Amniotic epithelial cell (primary cell): ENCODE data around the gene IDH3B.
"Not testable (repeated sequence)": the region's sequence is repeated elsewhere in the genome, so short reads cannot be mapped to it uniquely, and the experiment has no call there.

ENCODE experiments used
- DNase-seq: peaks from one replicate; pipeline ENCODE4 v3.0.0-alpha.2; 2010; ENCODE audit warnings: low read depth

The IDH3B gene

GRCh38 chr20:2663887-2664719, at the start of gene IDH3B:
Gene IDH3B, minus strand, starts transcription at chr20:2664216. Its CDS starts 28 bp downstream, at chr20:2664188.
- peak; percentile 96 for DNase-seq

DNA sequence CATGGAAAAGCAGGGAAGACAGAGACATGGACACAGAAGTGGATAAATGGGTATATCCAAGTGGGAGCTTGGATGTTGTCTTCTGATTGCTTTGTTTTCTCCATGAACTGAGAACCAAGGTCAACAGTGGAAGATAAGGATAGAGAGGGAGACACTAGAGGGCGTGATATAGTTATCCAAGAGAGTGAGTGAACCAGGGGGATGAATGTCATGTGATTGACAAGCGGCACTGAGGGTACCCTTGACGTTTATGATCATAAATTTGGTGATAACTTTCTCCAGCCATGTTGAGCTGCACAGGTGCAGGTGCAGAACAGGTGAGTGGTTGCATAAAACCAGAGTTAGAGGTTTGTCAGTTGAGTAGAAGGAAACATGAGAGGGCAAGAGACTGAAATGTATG, 49.3 kb upstream of the IDH3B start:
- DNase-seq, result no peak

DNA sequence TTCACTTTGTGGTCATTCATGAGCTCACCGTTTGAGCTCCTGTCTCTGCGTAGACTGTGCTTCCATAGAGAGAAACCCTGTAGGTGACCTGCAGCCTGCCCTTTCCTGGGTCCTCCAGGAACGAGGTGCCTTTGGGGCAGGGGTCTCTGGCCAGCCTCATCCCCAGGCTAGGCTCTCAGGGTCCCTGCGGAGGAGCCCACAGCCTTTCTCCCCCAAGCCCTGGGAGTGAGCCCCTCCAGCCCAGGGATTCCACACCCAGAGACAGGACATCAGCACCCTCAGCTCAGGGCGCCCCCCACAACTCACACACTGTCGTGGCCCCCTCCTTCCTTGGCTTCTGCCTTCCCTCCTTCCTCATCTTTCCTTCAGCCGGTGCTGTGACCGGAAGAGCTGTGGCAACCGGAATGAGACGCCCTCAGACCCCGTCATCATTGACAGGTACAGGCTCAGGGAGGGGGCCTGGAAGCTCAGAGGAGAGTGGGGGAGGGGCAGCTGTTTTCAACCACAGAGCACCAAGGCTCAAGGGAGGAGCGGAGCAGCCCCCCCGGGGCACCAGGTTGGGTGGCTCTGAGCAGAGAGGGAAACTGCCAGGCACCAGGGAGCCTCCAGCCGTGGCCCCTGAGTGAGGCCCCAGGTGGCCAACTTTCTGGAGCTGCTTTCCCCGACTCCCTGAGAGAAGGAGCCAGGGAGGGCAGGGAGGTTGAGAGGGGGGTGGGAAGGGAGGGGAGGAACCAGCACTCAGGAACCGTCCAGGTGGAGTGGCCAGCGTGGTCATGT, 45.4 kb upstream of the IDH3B start:
- DNase-seq, result no peak

DNA sequence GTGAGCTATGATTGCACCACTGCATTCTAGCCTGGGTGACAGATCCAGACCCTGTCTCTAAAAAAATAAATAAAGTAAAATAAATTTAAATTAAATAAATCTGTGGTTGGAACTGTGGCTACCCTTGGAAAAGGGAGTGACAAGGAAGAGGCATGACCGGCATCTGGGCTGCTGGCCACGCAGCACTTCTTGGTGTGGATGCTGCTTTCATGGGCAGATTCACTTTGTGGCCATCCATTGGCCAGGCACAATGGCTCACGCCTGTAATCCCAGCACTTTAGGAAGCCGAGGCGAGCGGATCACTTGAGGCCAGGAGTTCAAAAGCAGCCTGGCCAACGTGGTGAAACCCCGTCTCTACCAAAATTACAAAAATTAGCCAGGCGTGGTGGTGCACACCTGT, 44.6 kb upstream of the IDH3B start:
- no peak for DNase-seq

DNA sequence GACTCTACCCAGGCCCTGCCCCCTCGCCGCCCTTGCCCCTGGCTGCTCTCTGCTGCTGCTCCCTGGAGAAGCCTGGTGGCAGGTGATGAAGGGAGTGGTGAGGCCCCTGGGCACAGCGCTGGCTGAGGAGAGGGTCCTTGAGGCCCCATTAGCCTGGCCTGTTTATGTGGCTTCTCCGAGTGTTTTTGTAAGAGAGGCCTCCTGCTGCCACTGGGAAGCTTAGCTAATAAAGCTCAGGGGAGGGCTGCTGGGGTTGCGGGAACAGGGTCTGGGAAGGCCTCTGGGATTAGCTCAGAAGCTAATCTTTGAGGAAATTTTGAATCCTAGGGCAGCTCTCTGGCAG, 44.0 kb upstream of the IDH3B start:
- DNase-seq, result no peak

- DNase-seq, result no peak
Observed at GRCh38 chr20:2707353-2708072, 43.5 kb upstream of the IDH3B start.

- no peak for DNase-seq
Observed at GRCh38 chr20:2706688-2707352, 42.8 kb upstream of the IDH3B start.

- DNase-seq, result no peak
Observed at GRCh38 chr20:2705931-2706645, 42.1 kb upstream of the IDH3B start.

- no peak for DNase-seq
Observed at GRCh38 chr20:2703716-2704475, 39.9 kb upstream of the IDH3B start.

- DNase-seq, result no peak
Observed at GRCh38 chr20:2701671-2702081, 37.7 kb upstream of the IDH3B start.

- DNase-seq, result no peak
Observed at GRCh38 chr20:2700913-2701620, 37.1 kb upstream of the IDH3B start.

DNA sequence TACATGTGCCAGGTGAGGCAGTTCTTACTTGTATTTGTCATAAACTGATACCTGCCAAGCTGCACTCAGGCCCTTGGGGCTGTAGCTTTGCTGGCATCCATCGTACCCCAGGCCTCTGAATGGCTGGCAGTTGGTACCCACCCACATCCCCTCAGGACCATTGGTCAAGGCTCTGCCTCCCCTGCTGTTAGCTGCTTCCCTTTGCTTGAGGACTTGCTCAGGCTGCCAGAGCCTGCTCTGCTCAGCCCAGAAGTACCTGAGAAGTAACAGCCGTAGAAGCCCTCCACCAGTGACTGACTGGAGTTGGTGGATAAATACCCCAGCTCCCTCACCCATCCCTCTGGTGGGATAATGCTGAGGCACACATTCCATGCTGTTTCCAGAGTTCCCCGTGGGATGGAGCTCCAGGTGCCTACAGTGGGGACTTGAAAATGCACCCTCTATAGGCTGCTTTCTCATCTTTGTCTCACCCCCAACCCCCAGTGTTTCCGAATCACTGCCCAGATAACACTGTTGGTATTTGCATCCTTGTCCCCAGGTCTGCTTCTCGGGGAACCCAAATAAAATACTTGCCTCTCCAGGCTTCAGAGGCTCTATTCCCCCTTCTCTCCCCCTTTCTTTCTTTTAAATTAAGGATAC, 35.9 kb upstream of the IDH3B start:
- no peak for DNase-seq

- no peak for DNase-seq
Observed at GRCh38 chr20:2698912-2699311, 34.9 kb upstream of the IDH3B start.

DNA sequence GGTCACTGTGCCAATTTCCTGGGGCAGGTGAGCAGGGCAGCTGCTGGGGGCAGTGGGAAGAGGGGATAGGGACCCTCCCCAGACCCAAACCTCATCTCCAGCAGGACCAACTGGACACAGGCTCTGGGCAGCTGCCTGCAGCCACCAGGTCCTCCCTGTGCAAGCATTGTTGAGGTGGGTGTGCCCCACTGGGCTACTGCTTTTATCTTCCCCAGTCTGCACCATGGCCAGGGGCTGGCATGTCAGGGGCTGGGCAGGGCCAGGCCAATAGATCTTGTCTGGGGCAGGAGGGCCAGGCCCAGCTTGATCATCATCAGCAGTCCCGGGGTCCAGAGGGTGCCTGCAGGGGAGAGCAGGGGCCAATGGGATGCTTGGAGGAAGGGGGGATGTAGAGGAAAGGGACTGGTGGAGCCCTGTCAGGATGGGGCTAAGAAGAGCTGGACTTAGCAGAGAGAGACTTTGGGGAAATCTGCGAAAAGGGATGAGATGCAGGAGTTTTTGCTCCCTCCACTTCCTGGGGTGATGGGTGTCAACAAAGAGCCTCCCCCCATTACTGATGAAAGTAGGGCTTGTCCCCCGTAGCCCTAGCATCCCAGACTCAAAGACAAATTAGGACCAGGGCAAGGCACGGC, 34.3 kb upstream of the IDH3B start:
- no peak for DNase-seq

DNA sequence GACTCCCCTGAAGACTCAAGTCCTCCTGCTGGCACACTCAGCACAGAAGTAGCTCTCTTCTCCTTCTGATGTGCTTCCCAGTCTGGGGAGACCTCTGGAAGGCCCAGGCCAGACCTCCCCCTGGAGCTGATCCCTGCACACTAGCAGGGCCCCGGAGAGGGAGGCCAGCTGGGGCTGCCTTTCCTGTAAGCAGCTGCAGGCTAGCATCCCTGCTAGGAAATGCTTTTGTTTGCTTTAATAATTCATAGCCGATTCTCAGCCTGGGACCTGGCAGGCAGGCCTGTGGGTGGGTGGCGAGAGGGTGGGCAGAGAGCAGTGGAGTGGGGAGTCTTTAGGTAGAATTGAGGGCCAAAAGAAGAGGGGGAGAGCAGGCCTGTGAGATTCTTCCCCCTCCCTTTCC, 33.8 kb upstream of the IDH3B start:
- no peak for DNase-seq

DNA sequence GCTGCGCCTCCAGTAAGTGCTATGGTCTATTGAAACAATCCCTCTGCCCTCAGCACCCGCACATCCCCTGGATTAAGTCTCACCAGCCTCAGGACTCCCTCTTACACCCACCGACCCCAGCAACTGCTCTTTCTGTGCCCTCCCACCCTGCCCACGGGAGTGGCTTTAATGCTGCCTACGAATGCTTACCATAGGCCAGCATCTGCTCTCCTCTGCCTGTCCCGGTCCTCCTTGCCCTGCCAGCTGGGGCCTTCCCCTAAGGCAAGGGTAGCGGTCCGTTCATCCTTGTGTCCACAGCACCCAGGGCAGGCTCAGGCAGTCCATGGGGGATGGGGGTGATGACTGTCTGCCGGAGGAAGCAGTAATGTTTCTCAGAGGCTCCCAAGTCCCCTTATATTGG, 32.6 kb upstream of the IDH3B start:
- DNase-seq, result no peak

GRCh38 chr20:2695984-2696525, 32.0 kb upstream of the IDH3B start:
- DNase-seq, result not testable (repeated sequence)

DNA sequence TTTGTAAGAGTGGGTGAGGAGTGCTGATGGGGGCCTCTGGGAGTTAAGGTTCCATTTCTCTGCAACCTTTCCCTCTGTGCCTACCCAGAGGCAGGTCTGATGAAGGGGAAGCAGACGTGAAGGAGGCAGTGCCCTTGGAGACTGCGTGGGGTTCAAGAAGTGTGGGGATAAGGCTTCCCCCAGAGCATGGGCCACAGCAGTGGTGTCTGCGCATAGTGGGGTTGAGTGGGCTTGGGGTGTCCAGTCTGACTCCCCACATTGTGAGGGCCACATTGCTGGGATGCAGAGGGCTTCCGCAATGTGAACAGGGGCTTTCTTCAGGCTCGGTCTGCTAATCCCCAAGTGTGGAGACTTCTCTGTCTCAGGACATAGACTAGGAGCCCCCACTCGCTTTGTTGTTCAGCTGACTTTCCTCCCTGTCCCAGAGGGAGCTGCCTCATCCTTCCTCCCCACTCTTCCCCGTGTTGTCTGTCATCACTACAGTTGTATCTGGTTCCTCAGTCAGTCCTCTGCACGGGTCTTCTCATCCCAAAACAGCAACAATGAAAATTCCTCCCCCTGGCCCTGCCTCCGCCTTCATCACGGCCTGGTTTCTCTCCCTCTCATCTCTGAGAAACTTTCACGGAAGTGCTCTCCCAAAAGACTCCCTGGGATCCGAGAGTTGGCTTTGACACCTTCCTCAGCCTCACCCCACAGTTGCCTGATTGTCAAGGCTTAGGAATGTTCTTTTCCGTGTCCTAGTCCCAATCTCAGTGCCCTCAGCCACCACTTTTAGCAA, 31.4 kb upstream of the IDH3B start:
- DNase-seq, result no peak
